Mesothelial cell of epicardium (in vitro differentiated cells): ENCODE measurements around the gene SNTG2. TPM values are rescaled to one million over a fixed set of nuclear protein-coding genes. Genes with fewer than 3 reads are reported as not detected.

ENCODE experiments used
- DNase-seq, 2 experiments: peaks; one replicate each; pipeline ENCODE4 v3.0.0; 2021; ENCODE audit warnings: low spot score in 2 of 2; ENCODE audit not compliant: unreplicated experiment in 2 of 2
- H3K27ac Mint-ChIP-seq: 2 replicates; pipeline ENCODE4 v1.8.0; 2021; ENCODE audit warnings: mixed read lengths
- H3K27me3 Mint-ChIP-seq: 2 replicates; pipeline ENCODE4 v1.8.0; 2021; ENCODE audit warnings: low read depth, mixed read lengths
- H3K36me3 Mint-ChIP-seq: 2 replicates; pipeline ENCODE4 v1.8.0; 2021; ENCODE audit warnings: mixed read lengths
- H3K4me1 Mint-ChIP-seq: 2 replicates; pipeline ENCODE4 v1.8.0; 2021; ENCODE audit warnings: mixed read lengths
- H3K4me3 Mint-ChIP-seq: 2 replicates; pipeline ENCODE4 v1.8.0; 2021; ENCODE audit warnings: mild to moderate bottlenecking, moderate library complexity, mixed read lengths
- H3K9me3 Mint-ChIP-seq: 2 replicates; pipeline ENCODE4 v1.8.0; 2021; ENCODE audit warnings: mixed read lengths
- CTCF ChIP-seq: fragments of 200-600 bp; sonication (generic); IDR thresholded peaks from one replicate; pipeline ENCODE4 v1.5.0; 2021; ENCODE audit warnings: antibody characterized with exemption; ENCODE audit not compliant: unreplicated experiment
- total RNA-seq: library from RNA; stranded (reverse); gene quantifications from 3 replicates; pipeline ENCODE4 v1.2.1, GENCODE V29; 2021

The SNTG2 gene
- total RNA-seq, 1 donor from 2014 or later: not detected

- H3K27ac Mint-ChIP-seq: no peak overlapping the region
- DNase-seq: no peak
- H3K9me3 Mint-ChIP-seq: peaks cover 14% of the 10 kb centered on the region
- H3K4me1 Mint-ChIP-seq: no peaks in the 10 kb centered on the region
- no peak for TF ChIP-seq CTCF
- no peak overlapping the region for H3K4me3 Mint-ChIP-seq
- no peaks in the 10 kb centered on the region for H3K36me3 Mint-ChIP-seq
- H3K27me3 Mint-ChIP-seq: no peaks in the 10 kb centered on the region
Measured at GRCh38 chr2:1162768-1163584, 212.3 kb downstream of the SNTG2 start.

GRCh38 chr2:1166976-1167375 is 216.3 kb downstream of the SNTG2 start:
- TF ChIP-seq CTCF: no peak

GRCh38 chr2:1168846-1169245 is 218.2 kb downstream of the SNTG2 start:
- Mint-ChIP-seq H3K9me3 (peaks cover 5% of the 10 kb centered on the region), H3K27ac (no peak overlapping the region), H3K4me3 (no peak overlapping the region), H3K4me1 (peaks cover 2% of the 10 kb centered on the region), H3K27me3 (no peaks in the 10 kb centered on the region), H3K36me3 (no peaks in the 10 kb centered on the region)
- no peak for TF ChIP-seq CTCF
- no peak for DNase-seq

More at GRCh38 chr2:1166976-1167375, 216.3 kb downstream of the SNTG2 start:
- H3K27me3 Mint-ChIP-seq: no peaks in the 10 kb centered on the region
- no peaks in the 10 kb centered on the region for H3K36me3 Mint-ChIP-seq
- no peak overlapping the region for H3K27ac Mint-ChIP-seq
- H3K4me3 Mint-ChIP-seq: no peak overlapping the region
- DNase-seq: no peak
- peaks cover 2% of the 10 kb centered on the region for H3K4me1 Mint-ChIP-seq
- peaks cover 14% of the 10 kb centered on the region for H3K9me3 Mint-ChIP-seq

- Mint-ChIP-seq H3K27ac (no peak overlapping the region), H3K4me1 (peaks cover 2% of the 10 kb centered on the region), H3K9me3 (peaks cover 6% of the 10 kb centered on the region), H3K27me3 (peaks cover 1% of the 10 kb centered on the region), H3K4me3 (no peak overlapping the region), H3K36me3 (no peaks in the 10 kb centered on the region)
- no peak for TF ChIP-seq CTCF
- DNase-seq: no peak
Measured at GRCh38 chr2:1169291-1169949, 218.8 kb downstream of the SNTG2 start.

- H3K9me3 Mint-ChIP-seq: peaks cover 13% of the 10 kb centered on the region
- H3K4me3 Mint-ChIP-seq: no peak overlapping the region
- no peak for TF ChIP-seq CTCF
- H3K36me3 Mint-ChIP-seq: no peaks in the 10 kb centered on the region
- H3K27me3 Mint-ChIP-seq: peaks cover 1% of the 10 kb centered on the region
- no peak overlapping the region for H3K27ac Mint-ChIP-seq
- peaks cover 2% of the 10 kb centered on the region for H3K4me1 Mint-ChIP-seq
- DNase-seq: no peak
Measured at GRCh38 chr2:1170241-1170640, 219.6 kb downstream of the SNTG2 start.
